Body of pancreas (tissue), 4 donors: ENCODE measurements around the gene ZBTB20. TPM values are rescaled to one million over a fixed set of nuclear protein-coding genes. Genes with fewer than 3 reads are reported as not detected.

ENCODE experiments used
- ATAC-seq: fragments of 150-250 bp; one replicate; pipeline ENCODE4 v1.9.1; 2016
- DNase-seq, 4 donors: peaks; one replicate each; pipeline ENCODE4 v3.0.0-alpha.2; 2019
- H3K27ac ChIP-seq, 4 donors: fragments of 200-600 bp; sonication (generic); 1 replicate in 3 of 4; 2 replicates in 1 of 4; pipeline versions ENCODE4 v1.5.1 to v1.6.1; 2016 to 2019; ENCODE audit warnings: mild to moderate bottlenecking in 1 of 4, mixed read lengths in 1 of 4, moderate library complexity in 1 of 4
- H3K27me3 ChIP-seq, 2 donors: fragments of 200-600 bp; sonication (generic); one replicate each; pipeline ENCODE4 v1.6.0; 2016; ENCODE audit warnings: mild to moderate bottlenecking in 1 of 2
- H3K36me3 ChIP-seq, 2 donors: fragments of 200-600 bp; sonication (generic); replicated peaks in 1 of 2; 2 replicates each; pipeline ENCODE4 v1.5.1; 2016; ENCODE audit warnings: low read depth in 2 of 2; ENCODE audit not compliant: insufficient read depth in 1 of 2
- H3K4me1 ChIP-seq: fragments of 200-600 bp; sonication (generic); one replicate; pipeline ENCODE4 v1.6.0; 2016
- H3K4me3 ChIP-seq, 2 donors: fragments of 200-600 bp; sonication (generic); 1 replicate in 1 of 2; 2 replicates in 1 of 2; pipeline ENCODE4 v1.5.1; 2016 to 2019
- H3K9me3 ChIP-seq, 3 donors: fragments of 200-600 bp; sonication (generic); 1 replicate in 2 of 3; 2 replicates in 1 of 3; pipeline ENCODE4 v1.5.1; 2016
- POLR2A ChIP-seq, 3 donors: fragments of 450-650 bp; IDR thresholded peaks; one replicate each; pipeline ENCODE4 v1.6.1; 2016; ENCODE audit warnings: antibody characterized with exemption in 3 of 3, mild to moderate bottlenecking in 2 of 3
- WGBS, 2 donors: methylation state at CpG; one replicate each; pipeline ENCODE4 v1.1.5; 2017; 5-methylcytosine and 5-hydroxymethylcytosine counted together
- intact Hi-C: fragments of 100-400 bp; cut with DNase I; formaldehyde crosslinking; loops from one replicate; pipeline ENCODE4 v1.15.1; 2023
- total RNA-seq, 2 donors: library from RNA; depleted of rRNA; stranded (reverse); fragments of >200 nt; gene quantifications; one replicate each; pipeline ENCODE4 v1.1.0, GENCODE V29; 2016
- TF ChIP-seq, protein P1 (sequence below), 7 experiments: fragments of 450-650 bp in 4 of 7; fragments of 200-600 bp in 3 of 7; sonication (generic) in 3 of 7; IDR thresholded peaks; one replicate each; pipeline ENCODE4 v1.5.1; 2016 to 2019; ENCODE audit warnings: antibody characterized with exemption in 7 of 7

ZBTB20 gene
- total RNA-seq, 2 donors from 2014 or later, result 48.3 to 77.1 TPM

- Histone ChIP-seq H3K4me3 (no peak overlapping the region), H3K36me3 (peaks cover 3 to 6% of the 10 kb centered on the region in 2 donors), H3K4me1 (peaks cover 15% of the 10 kb centered on the region), H3K9me3 (no peaks in the 10 kb centered on the region), H3K27ac (peak overlapping the region in 3 of 4 donors; percentile 47 to 72 (median 56)), H3K27me3 (no peaks in the 10 kb centered on the region)
- no peak for TF ChIP-seq POLR2A (IDR thresholded peaks at IDR 0.05)
- TF ChIP-seq, protein P1, sequence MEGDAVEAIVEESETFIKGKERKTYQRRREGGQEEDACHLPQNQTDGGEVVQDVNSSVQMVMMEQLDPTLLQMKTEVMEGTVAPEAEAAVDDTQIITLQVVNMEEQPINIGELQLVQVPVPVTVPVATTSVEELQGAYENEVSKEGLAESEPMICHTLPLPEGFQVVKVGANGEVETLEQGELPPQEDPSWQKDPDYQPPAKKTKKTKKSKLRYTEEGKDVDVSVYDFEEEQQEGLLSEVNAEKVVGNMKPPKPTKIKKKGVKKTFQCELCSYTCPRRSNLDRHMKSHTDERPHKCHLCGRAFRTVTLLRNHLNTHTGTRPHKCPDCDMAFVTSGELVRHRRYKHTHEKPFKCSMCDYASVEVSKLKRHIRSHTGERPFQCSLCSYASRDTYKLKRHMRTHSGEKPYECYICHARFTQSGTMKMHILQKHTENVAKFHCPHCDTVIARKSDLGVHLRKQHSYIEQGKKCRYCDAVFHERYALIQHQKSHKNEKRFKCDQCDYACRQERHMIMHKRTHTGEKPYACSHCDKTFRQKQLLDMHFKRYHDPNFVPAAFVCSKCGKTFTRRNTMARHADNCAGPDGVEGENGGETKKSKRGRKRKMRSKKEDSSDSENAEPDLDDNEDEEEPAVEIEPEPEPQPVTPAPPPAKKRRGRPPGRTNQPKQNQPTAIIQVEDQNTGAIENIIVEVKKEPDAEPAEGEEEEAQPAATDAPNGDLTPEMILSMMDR (IDR thresholded peaks at IDR 0.05), result peak; percentile 82 to 94 (median 90)
- DNase-seq (peak; percentile 79 to 85 (median 81)), ATAC-seq (peak; percentile 95)
- WGBS, 2 donors, result 33 to 44% methylated on average over 12 of the region's 12 CpGs
- intact Hi-C loops, result no loop called here
These were observed 763.1 kb downstream of the ZBTB20 start for GRCh38 chr3:114383875-114384557.

DNA sequence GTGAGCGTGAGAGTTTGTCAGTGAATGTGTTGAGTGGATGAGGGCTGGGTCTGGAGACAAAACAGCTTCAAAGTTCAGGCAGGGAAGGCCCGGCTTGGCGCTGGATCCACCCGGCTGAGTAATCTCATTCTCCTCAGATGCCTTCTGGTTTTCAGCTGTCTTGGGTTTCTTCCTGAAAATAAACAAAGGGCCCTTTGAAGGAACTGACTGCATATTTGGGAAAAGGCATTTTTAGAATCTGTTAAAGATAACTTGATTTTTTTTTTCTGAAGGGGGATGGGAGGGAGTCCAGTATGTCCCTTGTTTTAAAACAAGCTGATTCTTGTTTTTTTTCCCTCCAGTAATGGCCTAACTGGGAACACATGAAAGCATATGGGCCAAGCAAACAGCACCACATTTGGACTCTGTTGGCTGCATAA lies 766.8 kb downstream of the ZBTB20 start:
- Histone ChIP-seq H3K36me3 (peaks cover 0 to 3% of the 10 kb centered on the region in 2 donors), H3K9me3 (no peaks in the 10 kb centered on the region), H3K4me1 (peaks cover 22% of the 10 kb centered on the region), H3K27me3 (no peaks in the 10 kb centered on the region), H3K27ac (peak overlapping the region in 1 of 4 donors; percentile 37), H3K4me3 (no peak overlapping the region)
- TF ChIP-seq, protein P1 (IDR thresholded peaks at IDR 0.05), result no peak
- no peak for TF ChIP-seq POLR2A (IDR thresholded peaks at IDR 0.05)
- intact Hi-C loops, result no loop called here
- WGBS, 2 donors, result 62 to 70% methylated on average over 4 of the region's 4 CpGs
- peak in 3 of 4 donors; percentile 19 to 33 (median 31) for DNase-seq
- ATAC-seq, result peak; percentile 22

- DNase-seq, result no peak
- no peaks in the 10 kb centered on the region for H3K9me3 ChIP-seq
- no peak for ATAC-seq
- 60 to 61% methylated on average over 4 of the region's 4 CpGs for WGBS, 2 donors
- peaks cover 15% of the 10 kb centered on the region for H3K4me1 ChIP-seq
- H3K36me3 ChIP-seq, result peaks cover 0 to 3% of the 10 kb centered on the region in 2 donors
- H3K27ac ChIP-seq, result no peak overlapping the region
- H3K27me3 ChIP-seq, result no peaks in the 10 kb centered on the region
- intact Hi-C loops, result no loop called here
- H3K4me3 ChIP-seq, result no peak overlapping the region
- TF ChIP-seq POLR2A (IDR thresholded peaks at IDR 0.05), result no peak
- TF ChIP-seq, protein P1 (IDR thresholded peaks at IDR 0.05), result no peak
These were observed 767.8 kb downstream of the ZBTB20 start for GRCh38 chr3:114379266-114379665.

- DNase-seq (no peak), ATAC-seq (no peak)
- Histone ChIP-seq H3K4me1 (peaks cover 11% of the 10 kb centered on the region), H3K9me3 (no peaks in the 10 kb centered on the region), H3K27me3 (no peaks in the 10 kb centered on the region), H3K27ac (no peak overlapping the region), H3K4me3 (no peak overlapping the region), H3K36me3 (peaks cover 0 to 3% of the 10 kb centered on the region in 2 donors)
- 87 to 95% methylated on average over 5 of the region's 5 CpGs for WGBS, 2 donors
- intact Hi-C loops, result no loop called here
- TF ChIP-seq, protein P1 (IDR thresholded peaks at IDR 0.05), result no peak
- TF ChIP-seq POLR2A (IDR thresholded peaks at IDR 0.05), result no peak
These were observed 768.3 kb downstream of the ZBTB20 start for GRCh38 chr3:114378760-114379159.

DNA sequence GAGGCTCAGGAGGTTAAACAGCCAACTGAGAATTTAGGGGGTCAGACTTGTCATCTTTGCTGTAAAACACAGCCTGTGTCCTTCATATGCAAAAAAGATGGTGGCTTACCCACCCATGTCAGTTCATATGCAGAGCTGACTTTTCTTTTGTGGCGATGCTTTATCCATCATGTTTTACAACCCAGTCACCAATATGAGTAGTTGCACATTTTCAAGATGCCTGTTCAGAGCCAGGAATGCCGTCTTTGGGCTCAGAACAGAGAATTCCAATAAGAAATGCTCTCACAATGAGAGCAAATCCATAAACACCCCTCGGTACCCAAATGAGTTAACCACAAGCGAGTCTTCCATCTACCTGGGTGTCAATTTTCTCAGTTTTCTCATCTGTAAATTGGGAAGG lies 769.7 kb downstream of the ZBTB20 start:
- no peaks in the 10 kb centered on the region for H3K9me3 ChIP-seq
- H3K27ac ChIP-seq, result no peak overlapping the region
- TF ChIP-seq, protein P1 (IDR thresholded peaks at IDR 0.05), result no peak
- TF ChIP-seq POLR2A (IDR thresholded peaks at IDR 0.05), result no peak
- H3K4me1 ChIP-seq, result peaks cover 11% of the 10 kb centered on the region
- intact Hi-C loops, result no loop called here
- no peaks in the 10 kb centered on the region for H3K27me3 ChIP-seq
- H3K36me3 ChIP-seq, result peaks cover 0 to 3% of the 10 kb centered on the region in 2 donors
- ATAC-seq (no peak), DNase-seq (no peak)
- 92 to 96% methylated on average over 4 of the region's 4 CpGs for WGBS, 2 donors
- H3K4me3 ChIP-seq, result no peak overlapping the region
